ENCODE data around the gene PRR29.

DNA sequence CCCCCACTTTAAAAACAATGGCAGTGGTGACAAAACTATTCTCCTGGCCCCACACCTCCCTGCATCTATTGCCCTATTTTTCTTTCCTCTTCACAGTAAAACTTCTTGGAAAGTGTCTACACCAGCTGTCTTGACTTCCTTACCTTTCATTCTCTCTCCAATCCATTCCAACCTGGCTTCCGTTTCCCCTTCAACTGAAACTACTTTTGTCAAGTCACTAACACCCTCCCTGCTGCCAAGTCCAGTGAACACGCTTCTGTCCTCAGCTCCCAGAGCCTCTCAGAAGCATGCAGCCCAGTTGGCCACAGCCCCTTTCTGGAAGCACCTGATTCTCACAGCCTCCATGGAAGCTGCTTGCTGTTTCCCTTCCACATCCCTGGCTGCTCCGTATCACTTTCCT, 21.4 kb upstream of the PRR29 start:
- TF ChIP-seq MAX (CRISPR knock-in tag; IDR thresholded peaks at IDR 0.05) (no peak), CTCF (IDR thresholded peaks at IDR 0.05) (no peak), ATF2 (CRISPR knock-in tag; IDR thresholded peaks at IDR 0.05; ENCODE audit: borderline replicate concordance, low read depth) (no peak), NR3C1 (CRISPR knock-in tag; conservative IDR thresholded peaks at IDR 0.05; ENCODE audit: low read depth) (no peak), E2F4 (CRISPR knock-in tag; IDR thresholded peaks at IDR 0.05; ENCODE audit: borderline replicate concordance, low read depth) (no peak), FOXK1 (CRISPR knock-in tag; IDR thresholded peaks at IDR 0.05) (no peak), FOXP1 (CRISPR knock-in tag; IDR thresholded peaks at IDR 0.05; ENCODE audit: borderline replicate concordance) (no peak), E2F1 (CRISPR knock-in tag; IDR thresholded peaks at IDR 0.05) (no peak), ZNF232 (CRISPR knock-in tag; IDR thresholded peaks at IDR 0.05) (no peak), SP1 (CRISPR knock-in tag; conservative IDR thresholded peaks at IDR 0.05) (no peak), RORB (CRISPR knock-in tag; IDR thresholded peaks at IDR 0.05) (no peak)
- TF ChIP-seq, protein P1, sequence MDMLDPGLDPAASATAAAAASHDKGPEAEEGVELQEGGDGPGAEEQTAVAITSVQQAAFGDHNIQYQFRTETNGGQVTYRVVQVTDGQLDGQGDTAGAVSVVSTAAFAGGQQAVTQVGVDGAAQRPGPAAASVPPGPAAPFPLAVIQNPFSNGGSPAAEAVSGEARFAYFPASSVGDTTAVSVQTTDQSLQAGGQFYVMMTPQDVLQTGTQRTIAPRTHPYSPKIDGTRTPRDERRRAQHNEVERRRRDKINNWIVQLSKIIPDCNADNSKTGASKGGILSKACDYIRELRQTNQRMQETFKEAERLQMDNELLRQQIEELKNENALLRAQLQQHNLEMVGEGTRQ (CRISPR knock-in tag; IDR thresholded peaks at IDR 0.05) = no peak
- TF ChIP-seq, protein P2, sequence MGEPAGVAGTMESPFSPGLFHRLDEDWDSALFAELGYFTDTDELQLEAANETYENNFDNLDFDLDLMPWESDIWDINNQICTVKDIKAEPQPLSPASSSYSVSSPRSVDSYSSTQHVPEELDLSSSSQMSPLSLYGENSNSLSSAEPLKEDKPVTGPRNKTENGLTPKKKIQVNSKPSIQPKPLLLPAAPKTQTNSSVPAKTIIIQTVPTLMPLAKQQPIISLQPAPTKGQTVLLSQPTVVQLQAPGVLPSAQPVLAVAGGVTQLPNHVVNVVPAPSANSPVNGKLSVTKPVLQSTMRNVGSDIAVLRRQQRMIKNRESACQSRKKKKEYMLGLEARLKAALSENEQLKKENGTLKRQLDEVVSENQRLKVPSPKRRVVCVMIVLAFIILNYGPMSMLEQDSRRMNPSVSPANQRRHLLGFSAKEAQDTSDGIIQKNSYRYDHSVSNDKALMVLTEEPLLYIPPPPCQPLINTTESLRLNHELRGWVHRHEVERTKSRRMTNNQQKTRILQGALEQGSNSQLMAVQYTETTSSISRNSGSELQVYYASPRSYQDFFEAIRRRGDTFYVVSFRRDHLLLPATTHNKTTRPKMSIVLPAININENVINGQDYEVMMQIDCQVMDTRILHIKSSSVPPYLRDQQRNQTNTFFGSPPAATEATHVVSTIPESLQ (CRISPR knock-in tag; IDR thresholded peaks at IDR 0.05) = no peak
- TF ChIP-seq, protein P3, sequence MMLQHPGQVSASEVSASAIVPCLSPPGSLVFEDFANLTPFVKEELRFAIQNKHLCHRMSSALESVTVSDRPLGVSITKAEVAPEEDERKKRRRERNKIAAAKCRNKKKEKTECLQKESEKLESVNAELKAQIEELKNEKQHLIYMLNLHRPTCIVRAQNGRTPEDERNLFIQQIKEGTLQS (CRISPR knock-in tag; conservative IDR thresholded peaks at IDR 0.05) = no peak

All from WTC11 (cell line).